GM21737 (cell line): Measurements from ENCODE around the gene GTPBP1.

Source experiments
- ATAC-seq: cut with Tn5 transposase; IDR thresholded peaks from one replicate; pipeline ENCODE4 v1.9.1; 2021; ENCODE audit warnings: mild to moderate bottlenecking, moderate library complexity; ENCODE audit not compliant: unreplicated experiment

The GTPBP1 gene

DNA sequence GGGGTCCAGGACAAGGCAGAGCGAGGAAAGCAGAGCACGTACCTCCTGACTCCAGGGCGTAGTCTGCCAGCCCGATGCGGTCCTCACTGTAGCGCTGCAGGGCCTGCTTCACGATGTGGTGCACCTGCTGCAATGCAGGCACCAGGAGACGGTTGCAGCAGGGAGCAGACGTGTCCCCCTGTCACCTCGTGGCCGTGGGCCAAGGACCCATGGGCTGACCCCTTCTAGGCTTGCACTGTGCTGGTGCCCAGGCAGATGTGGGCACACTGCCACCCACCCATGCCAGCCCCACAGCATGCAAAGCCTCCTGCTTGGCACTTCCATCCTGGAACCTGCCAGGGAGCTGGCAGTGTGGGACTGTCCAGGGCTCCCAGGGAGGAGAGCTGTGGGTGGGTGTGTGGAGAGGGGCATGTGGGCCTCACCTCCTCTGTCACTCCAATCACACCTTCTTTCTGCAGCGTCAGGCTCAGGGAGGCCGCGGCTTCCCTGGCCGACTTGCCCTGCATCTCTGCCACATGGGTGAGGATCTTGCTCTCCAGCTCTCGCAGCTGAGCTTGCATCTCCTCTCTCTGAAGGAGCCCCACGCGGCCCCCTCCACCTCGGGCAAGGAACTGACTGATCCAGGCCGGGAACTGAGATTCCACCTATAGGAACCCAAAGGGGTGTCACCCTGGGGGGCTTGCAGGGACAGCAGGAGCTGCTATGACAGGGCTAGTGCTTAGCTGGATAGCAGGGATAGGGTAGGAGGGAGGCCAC, 33.7 kb downstream of the GTPBP1 start:
- ATAC-seq = no peak

GRCh38 chr22:38740116-38740723, 34.5 kb downstream of the GTPBP1 start:
- ATAC-seq = no peak

GRCh38 chr22:38740754-38741153, 35.0 kb downstream of the GTPBP1 start:
- no peak for ATAC-seq

DNA sequence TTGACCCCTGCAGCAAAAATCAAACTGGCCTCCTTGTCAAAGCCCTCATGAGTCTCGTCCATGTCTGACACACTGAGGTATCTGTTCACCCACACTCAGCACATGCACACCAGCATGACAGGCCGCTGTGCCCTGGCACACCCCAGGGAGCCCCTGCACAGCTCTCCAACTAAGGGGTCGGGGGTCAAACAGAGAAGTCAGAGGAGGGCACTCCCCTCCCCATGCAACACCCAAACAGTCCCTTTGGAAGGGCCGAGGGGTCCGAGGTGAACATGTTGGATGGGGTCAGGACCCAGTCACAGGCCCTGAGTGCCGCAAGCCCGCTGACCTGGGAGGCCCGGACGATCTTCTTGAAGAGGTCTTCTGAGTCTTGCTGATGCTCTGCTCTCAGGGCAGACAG, 35.4 kb downstream of the GTPBP1 start:
- no peak for ATAC-seq

DNA sequence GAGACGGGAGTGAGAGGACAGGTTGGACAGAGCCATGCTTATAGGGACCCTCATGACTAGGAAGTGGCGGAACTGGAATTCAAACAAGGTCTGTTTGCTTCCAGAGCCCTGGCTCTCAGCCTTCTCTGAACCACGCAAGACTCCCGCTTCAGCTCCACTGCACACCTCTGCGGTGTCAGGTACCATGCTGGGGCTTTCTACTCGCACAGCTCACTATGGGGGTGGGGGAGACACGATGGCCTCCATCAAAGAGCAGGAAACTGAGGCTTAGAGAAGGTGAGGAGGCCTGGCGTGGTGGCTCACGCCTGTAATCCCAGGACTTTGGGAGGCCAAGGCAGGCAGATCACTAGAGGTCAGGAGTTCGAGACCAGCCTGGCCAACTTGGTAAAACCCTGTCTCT, 35.8 kb downstream of the GTPBP1 start:
- ATAC-seq = no peak

DNA sequence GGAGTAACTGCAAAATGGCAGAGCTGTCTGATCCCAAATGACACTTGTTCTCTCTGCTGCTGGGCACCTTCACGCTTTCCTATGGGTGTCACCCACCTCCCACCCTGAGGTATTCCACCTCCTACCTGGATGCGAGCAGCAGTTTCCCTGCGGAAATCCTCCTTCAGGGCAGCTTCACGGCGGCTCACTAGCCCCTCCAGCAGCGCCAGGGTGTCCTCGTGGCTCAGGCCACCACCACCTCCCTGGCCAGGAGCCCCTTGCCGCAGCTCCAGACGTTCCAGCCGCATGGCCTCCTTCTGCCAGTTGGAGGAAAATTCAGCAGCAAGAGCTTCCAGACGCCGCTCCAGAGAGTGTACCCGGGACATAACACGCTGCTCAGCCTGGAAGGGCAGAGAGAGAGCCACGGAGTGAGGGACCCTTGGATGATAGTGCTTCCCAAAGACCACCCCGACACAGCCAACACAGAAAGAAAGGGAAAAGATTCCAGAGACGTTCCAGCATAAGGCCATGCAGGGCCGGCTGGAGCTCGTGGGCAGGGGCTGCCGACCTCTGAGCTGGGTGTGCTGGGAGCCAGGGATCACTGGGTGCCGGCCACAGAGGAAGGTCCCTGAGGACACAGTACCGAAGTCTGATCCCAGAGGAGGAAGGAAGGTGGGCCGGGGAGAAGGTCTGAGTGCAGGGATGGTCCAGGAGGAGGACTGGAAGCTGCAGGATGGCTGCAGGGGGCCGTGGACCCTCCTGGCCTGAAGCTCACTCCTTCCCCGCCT, 36.6 kb downstream of the GTPBP1 start:
- ATAC-seq = no peak

DNA sequence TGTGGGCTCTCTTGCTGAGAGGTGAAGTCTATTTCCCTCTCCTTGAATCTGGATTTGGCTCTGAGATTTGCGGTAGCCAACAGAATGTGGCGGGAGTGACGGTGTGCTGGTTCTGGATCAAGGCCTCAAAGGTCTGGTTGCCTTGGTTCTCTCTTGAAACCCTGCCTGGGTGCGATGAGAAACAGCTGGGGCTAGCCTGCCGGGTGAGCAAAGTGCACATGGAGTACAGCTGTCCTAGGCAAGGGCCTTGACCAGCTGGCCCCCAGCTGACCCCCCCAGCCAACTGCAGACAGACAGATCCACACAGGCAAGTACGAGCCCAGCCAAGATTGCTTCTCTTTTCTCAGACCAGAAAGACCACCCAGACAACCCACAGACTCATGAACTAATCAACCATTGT, 39.2 kb downstream of the GTPBP1 start:
- no peak for ATAC-seq

DNA sequence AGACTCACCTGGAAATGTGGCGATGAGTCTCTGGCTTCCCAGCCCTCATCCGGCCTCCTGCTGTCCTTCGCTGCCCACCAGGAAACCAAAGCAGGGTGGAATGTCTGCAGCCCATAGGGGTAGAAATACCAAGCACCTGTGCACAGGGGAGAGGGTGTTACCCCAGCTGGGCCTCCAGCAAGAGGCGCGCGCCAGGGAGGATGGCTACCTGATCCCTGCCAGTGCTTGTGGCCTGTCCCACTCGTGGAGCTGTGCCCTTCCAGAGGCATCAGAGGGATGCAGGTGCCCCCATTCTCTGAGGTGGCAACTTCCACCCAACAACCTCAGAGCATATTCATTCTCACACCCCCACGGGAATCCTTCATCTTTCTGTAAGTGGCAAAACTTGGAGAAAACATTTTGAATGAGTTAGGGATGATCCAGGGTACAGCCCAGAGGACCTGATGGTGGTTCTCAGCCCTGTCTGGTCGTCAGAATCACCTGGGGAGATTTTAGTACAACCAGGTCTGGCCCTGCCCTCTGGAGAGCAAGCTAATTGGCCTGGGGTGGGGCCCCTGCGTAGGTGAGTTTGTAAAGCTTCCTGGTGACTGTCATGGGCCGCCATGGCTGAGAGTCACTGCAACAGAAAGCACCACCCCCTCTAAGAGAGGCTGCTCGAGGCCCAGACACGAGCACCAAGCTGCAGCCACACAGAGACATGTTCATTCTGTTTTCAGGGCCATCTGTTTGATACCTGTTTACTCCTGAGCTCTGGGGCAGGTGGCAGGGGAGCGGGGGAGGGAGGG, 40.1 kb downstream of the GTPBP1 start:
- ATAC-seq = no peak

- no peak for ATAC-seq
These were observed 42.9 kb downstream of the GTPBP1 start for GRCh38 chr22:38748487-38749136.

- ATAC-seq = no peak
These were observed 44.4 kb downstream of the GTPBP1 start for GRCh38 chr22:38750104-38750503.

DNA sequence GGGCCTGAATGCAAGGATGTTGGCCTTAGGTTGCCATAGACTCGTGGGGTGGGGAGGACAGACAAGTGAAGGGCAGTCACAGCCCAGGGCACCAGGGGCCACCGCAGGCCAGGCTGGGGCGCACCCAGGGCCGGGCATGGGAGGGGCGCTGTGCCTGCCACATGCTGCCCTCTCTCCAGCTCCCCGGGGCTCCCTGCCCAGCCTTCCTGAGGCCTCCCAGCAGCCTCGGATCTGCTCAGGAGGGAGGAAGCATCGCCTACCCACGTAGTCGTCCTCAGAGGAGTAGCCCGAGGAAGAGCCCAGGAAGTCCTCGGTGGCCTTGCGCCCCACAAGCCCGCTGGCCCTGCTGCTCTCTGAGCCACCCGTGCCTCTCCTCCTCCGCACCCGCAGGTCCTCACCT, 44.9 kb downstream of the GTPBP1 start:
- ATAC-seq = no peak

- ATAC-seq = no peak
These were observed 45.3 kb downstream of the GTPBP1 start for GRCh38 chr22:38751066-38751421.

- ATAC-seq = peak; percentile 37
These were observed 45.9 kb downstream of the GTPBP1 start for GRCh38 chr22:38751422-38752346.

DNA sequence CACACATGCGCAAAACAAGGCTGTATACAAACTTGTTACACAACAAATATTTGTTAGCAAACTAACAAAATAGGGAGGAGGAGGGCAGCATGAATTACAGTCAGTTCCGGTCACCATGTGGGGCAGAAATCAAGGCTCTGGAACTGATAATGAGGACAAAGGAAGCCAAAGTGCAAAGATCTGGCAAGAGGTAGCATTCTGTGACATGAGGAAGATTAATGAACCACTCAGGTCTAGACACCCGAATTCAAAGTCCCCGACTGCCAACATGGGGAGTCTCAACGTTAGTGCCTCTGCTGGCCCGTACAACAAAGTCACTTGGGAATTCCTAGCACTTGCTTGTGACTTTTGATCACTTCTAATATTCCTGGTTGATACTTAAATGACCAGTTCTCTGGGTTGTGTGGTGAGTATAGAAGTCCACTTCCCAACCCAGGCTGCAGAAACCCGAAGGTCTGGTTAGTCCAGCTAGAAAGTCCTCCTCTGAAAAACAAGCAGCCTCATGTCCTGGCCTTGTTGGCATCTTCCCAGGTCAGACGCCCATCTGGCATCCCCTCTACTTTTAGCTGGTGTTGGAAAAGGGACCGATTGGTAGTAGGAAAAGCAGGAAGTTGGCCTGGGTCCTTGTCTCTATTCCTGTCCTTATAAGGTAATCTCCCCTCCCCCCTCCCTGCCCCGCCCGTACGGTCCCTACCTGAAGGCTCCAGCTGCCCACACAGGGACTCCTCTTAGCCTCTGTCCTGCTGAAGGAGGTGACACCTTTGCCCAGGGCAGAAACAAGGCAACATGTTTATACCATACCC, 48.4 kb downstream of the GTPBP1 start:
- no peak for ATAC-seq

- ATAC-seq = no peak
These were observed 49.0 kb downstream of the GTPBP1 start for GRCh38 chr22:38754751-38755154.

- ATAC-seq = peak; percentile 28
These were observed 49.6 kb downstream of the GTPBP1 start for GRCh38 chr22:38755155-38755910.

- ATAC-seq = peak; percentile 48
These were observed 50.3 kb downstream of the GTPBP1 start, which contains the start of gene SUN2 for GRCh38 chr22:38755911-38756532. Gene SUN2, minus strand, starts transcription at chr22:38755998. Its CDS starts 3,370 bp downstream, at chr22:38752628.
